ENCODE data around the gene PHC3. TPM values are rescaled to one million over a fixed set of nuclear protein-coding genes. Genes with fewer than 3 reads are reported as not detected.
A peak's percentile ranks its signal among the peaks of the same experiment; 100 is the strongest.

PHC3 gene, protein sequence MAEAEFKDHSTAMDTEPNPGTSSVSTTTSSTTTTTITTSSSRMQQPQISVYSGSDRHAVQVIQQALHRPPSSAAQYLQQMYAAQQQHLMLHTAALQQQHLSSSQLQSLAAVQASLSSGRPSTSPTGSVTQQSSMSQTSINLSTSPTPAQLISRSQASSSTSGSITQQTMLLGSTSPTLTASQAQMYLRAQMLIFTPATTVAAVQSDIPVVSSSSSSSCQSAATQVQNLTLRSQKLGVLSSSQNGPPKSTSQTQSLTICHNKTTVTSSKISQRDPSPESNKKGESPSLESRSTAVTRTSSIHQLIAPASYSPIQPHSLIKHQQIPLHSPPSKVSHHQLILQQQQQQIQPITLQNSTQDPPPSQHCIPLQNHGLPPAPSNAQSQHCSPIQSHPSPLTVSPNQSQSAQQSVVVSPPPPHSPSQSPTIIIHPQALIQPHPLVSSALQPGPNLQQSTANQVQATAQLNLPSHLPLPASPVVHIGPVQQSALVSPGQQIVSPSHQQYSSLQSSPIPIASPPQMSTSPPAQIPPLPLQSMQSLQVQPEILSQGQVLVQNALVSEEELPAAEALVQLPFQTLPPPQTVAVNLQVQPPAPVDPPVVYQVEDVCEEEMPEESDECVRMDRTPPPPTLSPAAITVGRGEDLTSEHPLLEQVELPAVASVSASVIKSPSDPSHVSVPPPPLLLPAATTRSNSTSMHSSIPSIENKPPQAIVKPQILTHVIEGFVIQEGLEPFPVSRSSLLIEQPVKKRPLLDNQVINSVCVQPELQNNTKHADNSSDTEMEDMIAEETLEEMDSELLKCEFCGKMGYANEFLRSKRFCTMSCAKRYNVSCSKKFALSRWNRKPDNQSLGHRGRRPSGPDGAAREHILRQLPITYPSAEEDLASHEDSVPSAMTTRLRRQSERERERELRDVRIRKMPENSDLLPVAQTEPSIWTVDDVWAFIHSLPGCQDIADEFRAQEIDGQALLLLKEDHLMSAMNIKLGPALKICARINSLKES
- total RNA-seq (2021) (49.2 and 55.4 TPM in 2 replicates), Bru-seq, nascent RNA (percentile 92 among the genes with signal in this experiment), BruChase-seq, experiment 1, labeled RNA remaining after a 2-hour chase (percentile 93 among the genes with signal in this experiment), BruChase-seq, experiment 2, labeled RNA remaining after a 6-hour chase (percentile 90 among the genes with signal in this experiment)
- long read RNA-seq, full-length matches to known transcripts, result 5 of 20 reads
- long read RNA-seq, partial matches to known transcripts, result 4 of 20 reads
- long read RNA-seq, other reads (novel, unspliced or antisense), result 11 of 20 reads

DNA sequence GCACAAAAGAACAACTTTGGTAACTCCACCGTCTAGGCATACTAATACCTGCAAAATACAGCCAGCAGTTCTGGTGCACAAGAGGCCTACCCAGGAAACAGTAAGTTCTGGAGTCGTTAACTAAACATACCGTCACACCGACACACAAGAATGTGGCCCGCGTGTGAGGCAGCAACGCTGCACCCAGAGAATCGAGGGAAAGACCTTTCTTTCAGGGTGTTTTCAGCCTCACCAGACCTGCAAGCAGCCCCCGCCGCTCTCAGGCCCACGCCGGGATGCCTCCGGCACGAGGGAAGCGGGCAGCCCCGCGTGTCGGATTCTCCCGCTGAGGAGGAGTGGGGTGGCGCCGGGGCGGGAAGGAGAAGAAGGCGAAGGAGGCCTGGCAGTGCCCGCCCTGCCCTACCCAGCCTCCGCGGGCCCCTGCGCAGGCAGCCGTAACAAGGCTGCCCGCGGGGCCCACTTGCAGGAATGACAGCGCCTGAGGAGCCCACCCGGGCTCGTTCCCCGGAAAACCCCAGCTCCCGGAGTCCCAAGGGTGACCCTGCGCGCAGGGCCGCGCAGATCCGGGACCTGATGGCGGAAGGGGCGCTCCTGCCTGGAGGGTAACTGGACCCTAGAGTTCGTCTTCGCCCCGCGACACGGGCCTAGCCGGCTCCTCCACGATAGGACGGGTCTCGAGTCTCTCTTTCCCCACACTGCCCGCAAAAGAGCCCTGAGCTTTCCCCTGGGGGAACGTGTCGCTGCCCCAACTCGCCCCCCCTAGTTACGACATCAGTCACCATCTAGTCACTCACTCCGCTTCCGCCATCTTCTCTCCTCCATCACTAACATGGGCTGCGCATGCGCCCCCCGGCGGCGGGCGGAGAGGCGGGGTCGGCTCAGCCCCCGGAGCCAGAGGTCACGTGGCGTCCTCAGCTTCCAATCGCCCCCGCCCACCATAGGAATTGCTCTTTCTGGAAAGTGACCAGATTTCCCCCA is at the start of gene PHC3:
Gene PHC3, minus strand, starts transcription at position 826 of the 978 bp plus-strand sequence. Its CDS starts 18 bp downstream, at position 808.
- Histone ChIP-seq H3K27ac (ENCODE audit: low read depth, low read length, poor library complexity, severe bottlenecking) (peak within 1 kb of the TSS; percentile 93), H3K36me3 (ENCODE audit: insufficient read depth, low read length, poor library complexity, severe bottlenecking) (peaks cover 25% of the 10 kb centered on the region), H3K9me3 (ENCODE audit: low read depth, low read length, poor library complexity, severe bottlenecking) (no peaks in the 10 kb centered on the region), H3K27me3 (replicated peaks; ENCODE audit: insufficient read depth, low read depth, low read length, poor library complexity) (no peaks in the 10 kb centered on the region), H3K4me3 (ENCODE audit: low read depth, low read length, poor library complexity, severe bottlenecking) (peak within 1 kb of the TSS; percentile 82), H3K4me1 (ENCODE audit: insufficient read depth, low read length, poor library complexity, severe bottlenecking) (peaks cover 6% of the 10 kb centered on the region)
- ChIA-PET CTCF (no interaction called here), POLR2A (ENCODE audit: low non-redundant PET) (no interaction called here)
- BruUV-seq (replicated peaks), result no TSS peak
- TF ChIP-seq EZH2 (IDR thresholded peaks at IDR 0.05; ENCODE audit: borderline replicate concordance, low read depth, low read length, poor library complexity, severe bottlenecking), result no peak
- TF ChIP-seq, protein P1, sequence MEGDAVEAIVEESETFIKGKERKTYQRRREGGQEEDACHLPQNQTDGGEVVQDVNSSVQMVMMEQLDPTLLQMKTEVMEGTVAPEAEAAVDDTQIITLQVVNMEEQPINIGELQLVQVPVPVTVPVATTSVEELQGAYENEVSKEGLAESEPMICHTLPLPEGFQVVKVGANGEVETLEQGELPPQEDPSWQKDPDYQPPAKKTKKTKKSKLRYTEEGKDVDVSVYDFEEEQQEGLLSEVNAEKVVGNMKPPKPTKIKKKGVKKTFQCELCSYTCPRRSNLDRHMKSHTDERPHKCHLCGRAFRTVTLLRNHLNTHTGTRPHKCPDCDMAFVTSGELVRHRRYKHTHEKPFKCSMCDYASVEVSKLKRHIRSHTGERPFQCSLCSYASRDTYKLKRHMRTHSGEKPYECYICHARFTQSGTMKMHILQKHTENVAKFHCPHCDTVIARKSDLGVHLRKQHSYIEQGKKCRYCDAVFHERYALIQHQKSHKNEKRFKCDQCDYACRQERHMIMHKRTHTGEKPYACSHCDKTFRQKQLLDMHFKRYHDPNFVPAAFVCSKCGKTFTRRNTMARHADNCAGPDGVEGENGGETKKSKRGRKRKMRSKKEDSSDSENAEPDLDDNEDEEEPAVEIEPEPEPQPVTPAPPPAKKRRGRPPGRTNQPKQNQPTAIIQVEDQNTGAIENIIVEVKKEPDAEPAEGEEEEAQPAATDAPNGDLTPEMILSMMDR (conservative IDR thresholded peaks at IDR 0.05; ENCODE audit: low read depth, low read length), result no peak
- intact Hi-C loops (cut with micrococcal nuclease; ENCODE audit: unreplicated experiment), result loop anchor here (10.0 kb wide), 1 partner anchor 514 kb away; no protein-coding TSS in a partner anchor
- DNase-seq (ENCODE audit: low spot score), result peak; percentile 96

DNA sequence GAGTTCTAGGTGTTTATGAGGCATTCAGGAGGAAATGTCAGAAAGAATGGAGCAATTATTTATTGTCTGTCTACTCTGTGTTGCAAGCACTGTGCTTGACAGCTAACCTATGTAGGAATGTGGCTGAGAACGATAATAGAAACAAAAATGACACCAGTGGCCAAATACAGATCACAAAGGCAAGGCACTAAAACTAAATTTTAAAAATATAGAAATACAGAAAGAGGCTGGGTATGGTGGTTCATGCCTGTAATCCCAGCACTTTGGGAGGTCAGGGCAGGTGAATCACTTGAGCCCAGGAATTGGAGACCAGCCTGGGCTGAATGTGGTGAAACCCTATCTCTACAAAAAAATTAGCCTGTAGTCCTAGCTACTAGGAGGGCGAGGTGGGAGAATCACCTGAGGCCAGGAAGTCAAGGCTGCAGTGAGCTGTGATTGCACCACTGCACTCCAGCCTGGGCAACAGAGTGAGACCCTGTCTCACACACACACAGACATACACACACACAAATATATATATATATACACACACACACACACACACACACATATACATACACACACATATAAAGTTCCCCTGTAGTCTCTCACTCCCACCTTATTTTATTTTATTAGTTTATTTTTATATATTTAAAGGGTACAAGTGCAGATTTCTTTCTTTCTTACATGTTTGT is 46.7 kb upstream of the PHC3 start:
- no peak for DNase-seq (ENCODE audit: low spot score)
- peaks cover 27% of the 10 kb centered on the region for H3K4me1 ChIP-seq (ENCODE audit: insufficient read depth, low read length, poor library complexity, severe bottlenecking)
- intact Hi-C loops (cut with micrococcal nuclease; ENCODE audit: unreplicated experiment), result no loop called here
- no peak overlapping the region for H3K27ac ChIP-seq (ENCODE audit: low read depth, low read length, poor library complexity, severe bottlenecking)
- no TSS peak for BruUV-seq (replicated peaks)
- CTCF ChIA-PET, result no interaction called here
- no peak for TF ChIP-seq EZH2 (IDR thresholded peaks at IDR 0.05; ENCODE audit: borderline replicate concordance, low read depth, low read length, poor library complexity, severe bottlenecking)
- TF ChIP-seq, protein P1 (conservative IDR thresholded peaks at IDR 0.05; ENCODE audit: low read depth, low read length), result no peak
- no peak overlapping the region for H3K4me3 ChIP-seq (ENCODE audit: low read depth, low read length, poor library complexity, severe bottlenecking)
- no peaks in the 10 kb centered on the region for H3K36me3 ChIP-seq (ENCODE audit: insufficient read depth, low read length, poor library complexity, severe bottlenecking)
- POLR2A ChIA-PET (ENCODE audit: low non-redundant PET), result interaction anchor here (0.7 kb wide), 1 partner anchor 217 kb away, joined by 3 read pairs; no protein-coding TSS in a partner anchor
- no peaks in the 10 kb centered on the region for H3K27me3 ChIP-seq (replicated peaks; ENCODE audit: insufficient read depth, low read depth, low read length, poor library complexity)
- no peaks in the 10 kb centered on the region for H3K9me3 ChIP-seq (ENCODE audit: low read depth, low read length, poor library complexity, severe bottlenecking)
